T-helper 1 cell (primary cell): ENCODE measurements around the gene GPC5.

Source experiments
- DNase-seq, 5 donors: peaks; one replicate each; pipeline ENCODE4 v3.0.0-alpha.2; 2012 to 2020

Gene GPC5

GRCh38 chr13:92912629-92913028, 1514.2 kb downstream of the GPC5 start:
- no peak for DNase-seq

GRCh38 chr13:92913840-92914239, 1515.4 kb downstream of the GPC5 start:
- DNase-seq = no peak
